ENCODE results near the gene METTL1.

DNA sequence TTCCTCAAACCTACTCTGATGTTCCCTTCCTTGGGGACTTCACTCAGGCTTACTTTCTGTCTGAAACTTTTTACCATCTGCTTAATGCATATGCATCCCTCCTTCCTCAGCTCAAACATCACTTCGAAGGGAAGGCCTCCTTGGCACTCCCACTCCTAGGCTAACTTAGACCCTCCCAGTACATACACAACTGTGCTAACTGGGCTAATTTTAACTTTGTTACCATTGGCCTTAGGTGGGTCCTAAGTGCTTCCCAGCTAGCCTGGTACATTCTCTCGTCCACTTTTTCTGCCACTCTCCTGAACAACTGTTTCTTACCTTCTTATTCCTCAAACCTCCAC, 4.3 kb upstream of the METTL1 start:
- TF ChIP-seq, protein P1, sequence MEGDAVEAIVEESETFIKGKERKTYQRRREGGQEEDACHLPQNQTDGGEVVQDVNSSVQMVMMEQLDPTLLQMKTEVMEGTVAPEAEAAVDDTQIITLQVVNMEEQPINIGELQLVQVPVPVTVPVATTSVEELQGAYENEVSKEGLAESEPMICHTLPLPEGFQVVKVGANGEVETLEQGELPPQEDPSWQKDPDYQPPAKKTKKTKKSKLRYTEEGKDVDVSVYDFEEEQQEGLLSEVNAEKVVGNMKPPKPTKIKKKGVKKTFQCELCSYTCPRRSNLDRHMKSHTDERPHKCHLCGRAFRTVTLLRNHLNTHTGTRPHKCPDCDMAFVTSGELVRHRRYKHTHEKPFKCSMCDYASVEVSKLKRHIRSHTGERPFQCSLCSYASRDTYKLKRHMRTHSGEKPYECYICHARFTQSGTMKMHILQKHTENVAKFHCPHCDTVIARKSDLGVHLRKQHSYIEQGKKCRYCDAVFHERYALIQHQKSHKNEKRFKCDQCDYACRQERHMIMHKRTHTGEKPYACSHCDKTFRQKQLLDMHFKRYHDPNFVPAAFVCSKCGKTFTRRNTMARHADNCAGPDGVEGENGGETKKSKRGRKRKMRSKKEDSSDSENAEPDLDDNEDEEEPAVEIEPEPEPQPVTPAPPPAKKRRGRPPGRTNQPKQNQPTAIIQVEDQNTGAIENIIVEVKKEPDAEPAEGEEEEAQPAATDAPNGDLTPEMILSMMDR (IDR thresholded peaks at IDR 0.05): no peak
- no peak for TF ChIP-seq POLR2A (IDR thresholded peaks at IDR 0.05)

All from ovary (tissue), 3 donors.